Pons (tissue), 1 donor: ENCODE results near the gene GCSH.
"Not testable (repeated sequence)": the region's sequence is repeated elsewhere in the genome, so short reads cannot be mapped to it uniquely, and the experiment has no call there.

Experiments
- DNase-seq: peaks from one replicate; pipeline ENCODE4 v3.0.0-alpha.2; 2016; ENCODE audit warnings: low spot score

The GCSH gene

DNA sequence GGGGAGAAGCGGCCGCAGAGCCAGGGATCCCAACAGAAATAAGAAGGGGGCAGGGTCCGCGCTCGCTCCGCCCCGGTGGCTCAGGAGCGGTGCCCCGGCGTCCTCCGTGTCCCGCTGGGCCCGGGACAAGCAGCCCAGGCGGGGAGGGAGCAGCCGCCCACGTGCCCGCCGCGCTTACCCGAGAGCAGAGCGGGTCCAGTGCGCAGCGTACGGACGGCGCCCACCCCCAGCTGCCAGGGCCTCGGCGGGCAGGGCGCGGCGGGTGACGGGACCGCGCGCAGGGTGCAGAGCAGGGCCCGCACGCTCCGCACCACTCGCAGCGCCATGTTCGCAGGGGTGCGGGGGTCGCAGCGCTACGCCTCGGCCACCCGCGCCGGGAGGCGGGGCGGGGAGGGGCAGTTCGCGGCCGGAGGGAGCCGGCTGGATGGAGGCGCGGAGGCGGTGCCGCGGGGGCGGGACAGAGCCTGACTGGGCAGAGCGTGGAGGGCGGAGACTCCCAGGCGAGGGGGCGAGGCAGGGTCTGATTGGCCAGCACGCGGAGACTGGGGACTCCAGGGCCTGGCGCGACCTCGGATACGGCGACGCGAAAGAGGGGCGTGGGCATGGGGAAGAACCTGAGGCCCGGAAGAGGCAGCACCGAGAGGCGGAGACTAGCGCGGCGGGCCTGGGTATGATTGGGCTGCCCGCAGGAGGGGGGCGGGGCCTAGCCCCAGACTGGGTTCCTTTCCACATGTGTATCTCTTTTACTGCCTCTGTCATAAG is at the start of gene GCSH:
GCSH (minus strand) TSS at position 443 of the 762 bp plus-strand sequence; CDS start at position 326, 117 bp downstream.
- DNase-seq, result peak; percentile 98

DNA sequence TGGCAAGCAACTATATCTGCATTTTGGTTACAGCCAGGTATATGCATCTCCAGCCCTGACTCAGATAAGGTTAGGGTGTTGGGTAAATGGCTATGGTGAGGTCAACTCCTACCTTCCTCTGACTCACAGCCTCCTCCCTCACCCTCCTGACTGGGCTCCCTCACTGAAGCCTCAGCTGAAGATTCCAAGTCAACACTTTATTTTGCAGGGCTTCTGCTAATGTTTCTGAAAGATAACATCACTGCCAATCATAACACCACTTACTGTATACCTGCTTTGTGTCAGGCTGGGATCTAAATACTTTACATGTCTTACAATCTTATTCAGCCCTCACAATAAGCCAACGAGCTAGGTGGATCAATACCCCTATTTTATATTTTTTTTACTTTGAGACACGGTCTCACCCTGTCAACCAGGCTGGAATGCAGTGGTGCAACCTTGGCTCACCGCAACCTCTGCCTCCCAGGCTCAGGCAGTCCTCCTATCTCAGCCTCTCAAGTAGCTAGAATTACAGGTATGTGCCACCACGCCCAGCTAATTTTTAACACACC is 47.8 kb upstream of the GCSH start:
- no peak for DNase-seq

DNA sequence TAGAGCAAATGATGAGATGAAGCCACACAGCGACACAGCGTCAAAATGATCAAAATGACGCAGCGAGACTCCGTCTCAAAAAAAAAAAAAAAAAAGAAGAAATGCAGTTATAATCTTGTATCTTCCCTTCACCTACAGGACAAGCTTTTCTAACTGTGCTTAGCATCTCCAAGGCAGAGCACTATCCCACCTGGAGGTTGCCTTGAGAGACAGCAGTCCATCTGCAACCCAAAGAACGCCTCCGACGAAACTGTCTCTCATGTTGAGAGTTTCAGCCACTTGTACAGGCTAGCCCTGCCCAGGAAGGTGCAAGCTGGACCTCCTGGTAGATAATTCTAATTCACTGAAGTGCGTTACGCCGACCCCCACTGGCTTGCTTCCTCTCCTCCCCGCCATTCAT is 46.7 kb upstream of the GCSH start:
- no peak for DNase-seq

DNA sequence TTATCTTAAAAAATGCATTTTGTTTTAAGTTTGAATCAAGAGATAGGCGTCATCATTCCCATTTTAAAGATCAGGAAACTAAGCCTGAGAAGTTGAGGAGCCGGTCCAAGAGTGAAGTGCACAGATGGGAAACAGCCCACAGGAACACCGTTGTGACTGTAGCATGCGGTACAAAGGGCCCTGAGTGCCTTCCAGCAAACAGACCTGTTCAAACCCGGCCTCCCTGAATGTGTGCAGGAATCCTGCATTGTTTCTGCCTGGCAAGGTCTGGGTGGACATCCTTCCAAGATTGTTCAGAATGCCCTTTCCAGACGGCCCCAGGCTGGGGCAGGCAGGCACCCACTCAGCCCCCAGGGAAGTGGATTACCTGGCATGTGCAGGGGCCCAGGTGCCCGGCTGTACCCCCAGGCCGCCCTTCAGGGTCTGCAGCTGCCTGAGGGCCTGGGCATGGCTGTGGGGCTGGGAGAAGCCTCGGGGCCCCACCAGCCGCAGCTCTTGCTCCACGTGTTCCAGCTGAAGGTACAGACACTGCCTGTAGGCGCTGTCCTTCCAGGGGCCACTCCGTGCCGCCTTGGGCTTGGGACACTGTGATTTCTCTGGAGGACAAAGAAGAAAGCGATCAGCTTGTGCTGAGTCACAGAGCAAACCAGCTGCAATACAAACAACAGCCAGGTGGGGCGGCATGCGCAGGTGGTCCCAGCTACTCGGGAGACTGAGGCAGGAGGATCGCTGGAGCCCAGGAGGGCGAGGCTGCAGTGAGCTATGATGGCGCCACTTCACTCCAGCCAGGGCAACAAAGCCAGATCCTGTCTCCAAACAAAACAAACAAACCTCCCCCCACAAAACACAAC is 45.0 kb upstream of the GCSH start:
- no peak for DNase-seq

DNA sequence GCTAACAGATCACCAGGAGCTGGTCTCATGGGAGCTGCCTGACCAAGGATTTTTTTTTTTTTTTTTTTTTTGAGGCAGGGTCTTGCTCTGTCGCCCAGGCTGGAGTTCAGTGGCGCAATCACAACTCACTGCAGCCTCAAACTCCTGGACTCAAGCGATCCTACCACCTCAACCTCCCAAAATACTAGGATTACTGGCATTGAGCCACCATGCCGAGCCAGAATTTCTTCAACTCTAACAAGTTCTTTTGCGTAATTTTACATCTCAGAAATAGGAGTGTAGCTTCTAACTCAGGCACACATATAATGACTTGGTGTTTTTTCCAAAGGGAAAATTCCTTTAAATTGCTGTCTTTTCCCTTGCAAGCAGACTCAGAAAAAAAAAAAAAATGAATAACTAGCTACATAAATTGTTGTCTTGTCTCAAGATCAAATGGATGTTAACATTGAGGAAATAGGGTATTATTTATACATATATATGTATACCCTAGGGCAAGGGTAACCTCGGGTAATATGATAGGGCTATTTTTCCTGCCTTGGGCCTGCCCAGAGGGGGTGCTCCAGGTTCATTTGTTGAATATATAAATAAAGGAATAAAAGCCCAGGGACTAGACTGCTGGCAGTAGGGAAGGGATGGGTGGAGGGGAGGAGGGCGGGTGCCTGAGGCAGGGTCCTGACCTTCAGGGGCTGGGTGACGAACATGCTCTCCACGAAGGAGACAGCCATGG is 42.8 kb upstream of the GCSH start:
- no peak for DNase-seq

DNA sequence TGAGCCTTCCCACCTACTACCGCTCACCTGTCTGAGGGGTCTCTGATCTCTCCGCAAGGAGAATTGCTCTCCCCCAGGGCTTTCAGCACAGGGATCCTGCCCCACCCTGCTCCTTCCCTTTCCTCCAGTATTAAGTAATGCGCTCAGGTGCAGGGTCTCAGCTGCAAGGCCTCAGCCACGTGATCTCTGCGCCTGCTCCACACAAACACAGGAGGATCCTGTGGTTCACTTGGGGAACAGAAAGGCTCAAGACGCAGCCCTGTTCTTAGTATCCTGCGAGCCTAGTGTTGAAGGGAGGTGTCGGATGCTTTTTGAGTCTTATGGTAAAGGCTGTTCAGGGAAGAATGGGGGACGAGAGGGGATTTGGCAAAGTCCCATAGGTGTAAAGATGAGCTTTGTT is 41.6 kb upstream of the GCSH start:
- no peak for DNase-seq

DNA sequence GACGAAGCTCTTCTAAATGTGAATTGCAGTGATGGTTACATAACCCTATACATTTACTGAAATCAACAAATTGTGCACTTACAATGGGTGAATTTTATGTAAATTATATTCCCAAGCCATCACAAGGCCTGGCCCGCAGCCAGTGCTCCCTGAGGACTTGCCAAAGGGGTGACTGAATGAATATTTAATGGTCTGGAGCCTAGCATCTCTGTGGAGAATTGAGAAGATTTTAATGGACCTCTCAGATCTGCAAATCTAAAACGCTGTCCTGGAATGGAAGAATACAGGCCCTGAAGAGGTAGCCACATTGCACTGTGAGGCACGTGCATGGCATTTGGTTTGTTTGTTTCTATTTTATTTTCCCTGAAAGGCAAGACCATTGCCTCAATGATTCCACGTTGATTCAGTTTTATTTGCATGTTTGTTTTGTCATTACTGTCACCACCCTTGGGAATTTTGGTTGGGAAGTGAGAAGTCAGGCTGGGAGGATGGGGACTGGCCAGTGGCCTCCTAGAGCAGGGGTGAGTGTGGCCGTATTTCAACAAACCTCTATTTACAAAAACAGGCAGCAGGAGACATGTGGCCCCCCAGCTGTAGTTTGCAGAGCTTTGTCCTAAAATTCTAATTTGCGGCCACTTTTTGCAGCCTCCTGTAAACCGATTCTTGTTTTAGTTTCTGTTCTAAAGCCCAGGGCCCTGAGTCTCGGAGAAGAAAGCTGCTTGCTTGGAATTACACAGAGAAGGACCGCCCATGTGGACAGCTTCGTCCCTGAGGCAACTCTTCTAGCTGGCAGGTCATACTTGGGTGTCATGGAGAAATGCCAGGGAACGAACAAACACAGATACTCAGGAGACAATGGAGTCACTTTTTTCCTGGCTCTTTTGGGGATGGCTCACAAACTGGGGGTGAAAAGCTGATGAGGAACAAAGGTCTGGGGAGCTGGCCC is 40.5 kb upstream of the GCSH start:
- DNase-seq, result peak; percentile 88

DNA sequence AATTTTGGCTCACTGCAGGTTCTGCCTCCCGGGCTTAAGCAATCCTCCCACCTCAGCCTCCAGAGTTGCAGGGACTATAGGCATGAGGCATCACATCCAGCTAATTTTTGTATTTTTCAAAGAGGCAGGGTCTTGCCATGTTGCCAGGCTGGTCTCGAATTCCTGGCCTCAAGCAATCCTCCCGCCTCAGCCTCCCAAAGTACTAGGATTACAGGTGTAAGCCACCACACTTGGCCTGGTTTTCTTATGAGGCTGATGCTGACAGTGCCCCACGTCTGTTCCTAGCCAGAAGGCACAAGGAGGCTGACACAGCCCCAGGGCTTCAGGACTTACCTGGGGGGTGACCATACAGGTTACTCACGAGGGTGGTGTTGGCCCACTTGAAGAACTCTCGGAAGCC is 33.9 kb upstream of the GCSH start:
- DNase-seq, result no peak

DNA sequence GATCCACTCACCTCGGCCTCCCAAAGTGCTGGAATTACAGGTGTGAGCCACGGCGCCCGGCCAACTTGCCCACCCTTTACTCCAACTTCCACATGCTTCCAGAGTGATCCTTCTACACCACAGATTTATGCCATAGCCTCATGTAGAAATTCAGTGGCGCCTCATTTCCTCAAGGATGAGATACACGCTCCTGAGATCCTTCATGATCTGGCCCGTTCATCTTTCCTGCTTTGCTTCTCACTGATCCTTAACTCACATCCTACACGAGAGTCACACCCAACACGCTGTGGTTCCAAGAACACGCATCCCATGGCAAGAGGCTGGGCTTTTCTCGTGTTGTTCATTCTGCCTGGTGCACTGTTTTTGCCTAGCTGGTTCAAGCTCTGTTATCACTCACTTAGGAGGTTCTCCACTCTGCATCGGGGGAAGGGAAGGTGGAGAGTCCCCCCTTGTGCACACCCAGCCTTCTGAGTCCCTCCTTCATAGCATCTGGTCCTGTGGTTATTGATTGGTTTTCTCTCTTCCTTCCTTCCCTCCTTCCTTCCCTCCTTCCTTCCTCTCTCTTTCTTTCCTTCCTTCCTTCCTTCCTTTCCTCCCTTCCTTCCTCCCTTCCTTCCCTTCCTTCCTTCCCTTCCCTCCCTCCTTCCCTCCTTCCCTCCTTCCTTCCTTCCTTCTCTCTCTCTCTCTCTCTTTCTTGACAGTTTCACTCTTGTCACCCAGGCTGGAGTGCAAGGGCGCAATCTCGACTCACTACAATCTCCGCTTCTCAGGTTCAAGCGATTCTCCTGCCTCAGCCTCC is 32.7 kb upstream of the GCSH start:
- no peak for DNase-seq

DNA sequence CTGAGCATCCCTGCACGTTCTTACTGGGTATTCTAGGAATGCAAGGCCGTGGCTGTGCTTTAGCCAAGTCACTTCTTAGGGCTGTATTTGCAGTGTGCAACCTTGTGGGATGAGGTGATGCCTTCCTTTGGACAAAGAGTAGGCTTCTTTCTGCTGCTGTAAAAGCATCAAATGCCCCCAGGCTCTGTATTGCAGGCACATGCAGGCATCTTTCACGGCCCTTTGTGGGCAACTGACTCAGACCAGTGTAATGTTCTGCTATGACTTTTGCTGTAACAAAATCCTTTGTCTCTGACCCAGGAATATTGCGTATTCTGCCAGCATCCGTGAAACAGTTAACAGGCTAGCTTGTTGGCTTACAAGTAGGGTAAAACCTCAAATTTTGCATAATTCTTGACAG is 30.9 kb upstream of the GCSH start:
- DNase-seq, result no peak

DNA sequence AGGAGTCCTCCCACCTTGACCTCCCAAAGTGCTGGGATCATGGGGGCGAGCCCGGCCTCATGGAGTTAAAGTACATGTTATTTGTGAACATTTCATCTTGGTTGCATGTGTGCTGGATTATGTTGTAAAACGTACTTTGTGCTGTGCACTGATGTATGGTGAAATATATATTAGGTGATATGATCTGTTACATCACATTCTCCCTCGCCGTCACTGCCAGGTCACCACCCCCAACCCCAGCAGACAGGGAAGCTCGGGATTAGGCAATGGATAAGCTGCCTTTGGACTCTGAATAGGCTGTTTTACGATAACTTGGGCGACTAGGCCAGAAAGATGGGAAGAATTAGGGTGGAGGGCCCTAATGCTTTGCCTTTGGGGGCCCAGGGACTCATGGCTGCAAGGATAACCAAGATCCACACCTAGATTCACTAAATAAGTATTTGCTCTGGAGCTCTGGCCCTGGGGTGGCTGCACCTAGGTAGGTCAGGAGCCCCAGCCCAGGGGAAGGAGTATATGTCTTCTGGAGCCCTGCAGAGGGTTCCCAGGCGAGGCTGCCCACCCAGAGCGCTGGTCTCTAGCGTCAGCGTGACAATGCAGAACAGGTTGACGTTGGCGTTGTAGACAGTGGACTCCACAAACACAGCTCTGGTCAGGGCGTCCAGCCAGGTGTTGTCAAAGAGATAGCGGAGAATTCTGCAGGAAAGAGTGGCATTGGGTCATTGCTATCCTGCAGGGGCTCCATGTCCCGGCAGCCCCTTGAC is 27.1 kb upstream of the GCSH start:
- no peak for DNase-seq

DNA sequence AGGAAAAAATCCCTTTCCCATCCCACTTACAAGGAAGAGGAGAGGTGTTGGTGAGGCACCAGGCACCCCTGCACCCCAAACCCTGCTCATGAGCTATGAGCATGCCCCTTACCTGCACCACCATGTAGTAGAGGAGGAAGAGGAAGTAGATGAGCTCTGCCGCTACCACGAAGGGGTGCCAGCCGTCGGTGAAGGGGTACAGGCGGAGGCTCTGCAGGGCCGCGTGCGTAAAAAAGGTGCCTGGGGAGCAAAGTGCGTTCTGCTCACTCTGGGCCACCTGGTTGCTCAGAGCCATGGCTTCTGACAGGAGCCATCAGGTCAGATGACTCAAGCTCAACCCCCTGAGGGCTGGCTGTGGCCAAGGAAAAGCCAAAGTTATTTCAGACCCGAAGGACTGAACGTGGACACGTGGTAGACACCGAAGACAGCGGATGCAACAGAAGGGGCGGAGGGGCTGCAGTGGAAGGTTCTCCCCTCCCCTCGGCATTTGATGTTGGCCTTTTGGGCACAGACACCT is 25.3 kb upstream of the GCSH start:
- DNase-seq, result no peak

DNA sequence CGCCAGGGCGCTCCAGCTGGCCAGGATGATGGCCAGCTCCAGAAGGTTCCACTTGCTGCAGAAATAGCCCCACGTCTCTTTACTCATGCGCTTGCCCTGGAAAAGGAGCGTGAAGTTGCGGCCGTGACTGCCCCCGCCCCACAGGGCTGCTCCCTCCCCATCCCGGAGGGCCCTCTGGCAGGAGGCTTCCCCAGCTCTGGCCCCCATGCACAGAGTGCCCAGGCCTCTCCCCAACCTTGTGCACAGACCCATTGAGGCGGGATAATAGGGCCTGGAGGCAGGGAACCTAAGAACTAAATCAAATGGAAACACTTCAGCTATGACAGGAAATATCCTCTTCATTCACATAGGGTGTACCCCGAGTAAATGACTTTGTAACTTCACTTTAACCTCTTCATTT is 21.2 kb upstream of the GCSH start:
- DNase-seq, result no peak

DNA sequence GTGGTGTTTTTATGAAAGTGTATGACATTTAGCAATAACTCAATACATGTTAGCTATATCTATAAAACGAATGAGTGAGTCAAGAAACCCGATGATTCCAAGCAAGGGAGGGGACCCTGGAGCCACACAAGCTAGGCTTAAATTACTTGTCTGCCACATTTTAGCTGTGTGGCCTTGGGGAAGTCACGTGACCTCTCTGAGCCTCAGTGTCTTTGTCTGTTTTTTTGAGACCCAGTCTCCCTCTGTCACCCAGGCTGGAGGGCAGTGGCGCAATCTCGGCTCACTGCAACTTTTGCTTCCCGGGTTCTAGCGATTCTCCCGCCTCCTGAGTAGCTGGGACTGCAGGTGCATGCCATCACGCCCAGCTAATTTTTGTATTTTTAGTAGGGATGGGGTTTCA is 20.1 kb upstream of the GCSH start:
- no peak for DNase-seq

DNA sequence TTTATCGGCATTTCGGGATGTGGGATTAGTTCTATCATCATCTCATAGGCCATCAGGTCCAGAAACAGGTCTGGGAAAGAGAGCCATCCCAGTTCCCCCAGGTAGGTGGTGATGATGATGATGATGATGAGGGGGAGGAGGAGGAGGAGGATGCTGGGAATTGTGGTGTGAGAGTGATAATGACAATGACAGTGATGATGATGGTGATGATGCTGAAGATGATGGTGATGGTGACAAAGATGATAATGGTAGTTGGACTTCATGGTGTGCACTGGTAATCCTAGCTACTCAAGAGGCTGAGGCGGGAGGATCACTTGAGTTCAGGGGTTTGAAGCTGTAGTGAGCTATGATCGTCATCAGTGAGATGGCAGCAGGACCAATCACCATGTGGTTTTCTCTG is 16.3 kb upstream of the GCSH start:
- DNase-seq, result no peak

DNA sequence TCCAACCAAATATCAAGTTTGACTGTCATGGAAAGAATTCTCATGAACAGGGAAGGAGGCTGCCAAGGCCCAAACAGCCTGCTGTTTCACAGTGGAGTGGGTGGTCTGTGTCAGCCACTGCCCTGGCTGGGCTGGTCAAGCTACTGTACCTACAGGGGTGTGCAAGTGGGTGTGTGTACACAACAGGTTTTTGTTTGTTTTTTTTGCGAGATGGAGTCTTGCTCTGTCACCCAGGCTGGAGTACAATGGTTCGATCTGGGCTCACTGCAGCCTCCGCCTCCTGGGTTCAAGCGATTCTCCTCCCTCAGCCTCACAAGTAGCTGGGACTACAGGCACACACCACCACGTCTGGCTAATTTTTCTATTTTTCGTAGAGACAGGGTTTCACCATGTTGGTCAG is 13.1 kb upstream of the GCSH start:
- DNase-seq, result not testable (repeated sequence)

DNA sequence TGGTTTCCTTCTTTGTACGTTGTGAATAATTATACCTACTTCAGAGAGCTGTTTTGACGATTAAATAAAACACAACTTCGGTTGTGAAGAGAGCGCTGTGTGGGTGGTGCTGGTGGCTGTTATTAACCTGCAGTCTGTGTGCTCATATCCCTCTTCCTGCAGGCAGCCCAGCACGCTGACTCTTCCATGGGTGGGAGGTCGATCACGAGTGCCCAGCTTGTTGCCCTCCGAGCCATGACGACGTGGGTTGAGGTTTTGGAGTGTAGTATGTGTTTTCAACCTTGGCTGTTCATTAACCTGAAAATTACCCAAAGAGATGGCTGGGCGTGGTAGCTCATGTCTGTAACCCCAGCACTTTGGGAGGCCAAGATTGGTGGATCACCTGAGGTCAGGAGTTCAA is 11.3 kb upstream of the GCSH start:
- no peak for DNase-seq

DNA sequence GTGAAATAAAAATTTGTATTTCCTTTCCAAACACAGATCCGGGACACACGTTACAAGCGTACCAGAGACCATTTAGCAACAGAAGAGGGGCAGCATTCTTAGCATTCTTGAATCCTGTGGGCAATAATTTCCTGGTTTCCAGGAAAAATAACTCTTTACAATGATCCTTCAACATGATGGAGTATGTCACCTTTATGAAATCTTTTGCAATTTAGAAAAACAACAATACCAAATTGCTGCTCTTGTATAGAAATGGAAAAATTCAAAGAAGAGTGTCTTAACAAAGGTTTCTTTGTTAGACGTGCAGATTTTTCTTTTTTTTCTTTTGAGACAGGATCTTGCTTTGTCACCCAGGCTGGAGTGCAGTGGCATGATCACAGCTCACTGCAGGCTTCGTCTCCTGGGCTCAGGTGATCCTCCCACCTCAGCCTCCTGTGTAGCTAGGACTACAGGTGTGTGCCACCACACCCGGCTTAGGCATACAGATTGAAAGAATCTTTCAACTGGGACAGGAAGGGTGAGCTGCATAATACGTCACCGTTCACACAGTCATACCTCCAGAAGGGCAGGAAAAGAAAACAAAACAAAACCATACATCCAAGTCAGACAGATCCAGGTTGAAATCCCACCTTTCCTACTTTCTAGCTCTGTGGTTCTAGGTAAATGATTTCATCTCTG is 10.8 kb upstream of the GCSH start:
- DNase-seq, result peak; percentile 51

DNA sequence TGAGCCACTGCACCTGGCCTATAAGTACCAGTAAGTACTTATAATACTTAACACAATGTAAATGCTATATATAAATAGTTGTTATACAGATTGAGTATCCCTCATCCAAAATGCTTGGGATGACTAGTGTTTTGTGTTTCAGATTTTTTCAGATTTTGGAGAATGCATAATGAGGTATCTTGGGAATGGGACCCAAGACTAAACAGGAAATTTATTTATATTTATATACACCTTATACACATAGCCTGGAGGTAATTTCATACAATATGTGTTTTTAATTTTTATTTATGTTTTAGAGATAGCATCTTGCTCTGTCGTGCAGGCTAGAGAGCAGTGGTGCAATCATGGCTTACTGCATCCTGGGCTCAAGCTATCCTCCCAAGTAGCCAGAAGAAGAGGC is 9.8 kb upstream of the GCSH start:
- DNase-seq, result no peak
